ENCODE results near the gene ACBD6.
"Not testable (repeated sequence)": the region's sequence is repeated elsewhere in the genome, so short reads cannot be mapped to it uniquely, and the experiment has no call there.

ACBD6 gene

GRCh38 chr1:180502361-180503279 lies at the start of gene ACBD6:
Gene ACBD6 (minus strand): TSS chr1:180502577. CDS start chr1:180502266, 311 bp downstream.
- no peak for FAIRE-seq

GRCh38 chr1:180551997-180552396 lies 49.6 kb upstream of the ACBD6 start:
- no peak for FAIRE-seq

- FAIRE-seq: no peak
These were observed 47.9 kb upstream of the ACBD6 start for GRCh38 chr1:180550241-180550640.

GRCh38 chr1:180549770-180550169 lies 47.4 kb upstream of the ACBD6 start:
- FAIRE-seq: not testable (repeated sequence)

- FAIRE-seq: peak; percentile 70
These were observed 46.4 kb upstream of the ACBD6 start for GRCh38 chr1:180548686-180549317.

GRCh38 chr1:180545991-180546390 lies 43.6 kb upstream of the ACBD6 start:
- FAIRE-seq: no peak

- no peak for FAIRE-seq
These were observed 41.7 kb upstream of the ACBD6 start for GRCh38 chr1:180544050-180544449.

- no peak for FAIRE-seq
These were observed 40.4 kb upstream of the ACBD6 start for GRCh38 chr1:180542838-180543145.

- FAIRE-seq: no peak
These were observed 39.9 kb upstream of the ACBD6 start for GRCh38 chr1:180542113-180542837.

GRCh38 chr1:180540697-180541594 lies 38.6 kb upstream of the ACBD6 start:
- no peak for FAIRE-seq

- FAIRE-seq: no peak
These were observed 36.8 kb upstream of the ACBD6 start for GRCh38 chr1:180539136-180539535.

GRCh38 chr1:180536821-180537372 lies 34.5 kb upstream of the ACBD6 start:
- FAIRE-seq: no peak

GRCh38 chr1:180535418-180535999 lies 33.1 kb upstream of the ACBD6 start:
- FAIRE-seq: no peak

- no peak for FAIRE-seq
These were observed 31.8 kb upstream of the ACBD6 start for GRCh38 chr1:180534214-180534613.

GRCh38 chr1:180533266-180533987 lies 31.1 kb upstream of the ACBD6 start:
- FAIRE-seq: no peak

GRCh38 chr1:180532854-180533253 lies 30.5 kb upstream of the ACBD6 start:
- FAIRE-seq: no peak

- no peak for FAIRE-seq
These were observed 28.1 kb upstream of the ACBD6 start for GRCh38 chr1:180530501-180530900.

- FAIRE-seq: peak; percentile 38
These were observed 26.6 kb upstream of the ACBD6 start for GRCh38 chr1:180528868-180529470.

GRCh38 chr1:180527101-180527669 lies 24.8 kb upstream of the ACBD6 start:
- no peak for FAIRE-seq

GRCh38 chr1:180525715-180526039 lies 23.3 kb upstream of the ACBD6 start:
- no peak for FAIRE-seq
